ENCODE results near the gene EXOC8. TPM values are rescaled to one million over a fixed set of nuclear protein-coding genes. Genes with fewer than 3 reads are reported as not detected.

EXOC8 gene
- 7.8 and 9.3 TPM in 2 replicates for total RNA-seq

GRCh38 chr1:231337472-231338269, at the start of gene EXOC8:
Gene EXOC8 (minus strand): TSS chr1:231337852. CDS start chr1:231337745, 107 bp downstream.

GRCh38 chr1:231338270-231339128, 847 bp upstream of the EXOC8 start, which contains the start of gene SPRTN:
Gene SPRTN (plus strand): TSS chr1:231338293. CDS start chr1:231338384, 91 bp downstream.

Other genes with a start within 250 kb of the EXOC8 start
- not detected in 2 replicates for gene TRIM67, start 175.8 kb downstream of the EXOC8 start, total RNA-seq
- gene GNPAT, start 96.6 kb downstream of the EXOC8 start, total RNA-seq: 30.7 and 31.9 TPM in 2 replicates
- 7.8 and 17.5 TPM in 2 replicates for gene SPRTN, start 441 bp upstream of the EXOC8 start, total RNA-seq
- gene EGLN1, start 84.4 kb upstream of the EXOC8 start, total RNA-seq: 21.6 and 24.1 TPM in 2 replicates
- 12.8 and 20.3 TPM in 2 replicates for gene TSNAX, start 190.8 kb upstream of the EXOC8 start, total RNA-seq